Suprapubic skin (tissue), 4 donors: Measurements from ENCODE around the gene EPHA2. TPM values are rescaled to one million over a fixed set of nuclear protein-coding genes. Genes with fewer than 3 reads are reported as not detected.

ENCODE experiments used
- DNase-seq, 2 donors: peaks; one replicate each; pipeline ENCODE4 v3.0.0-alpha.2; 2019; ENCODE audit warnings: low spot score in 2 of 2
- H3K27ac ChIP-seq: fragments of 200-600 bp; sonication (generic); one replicate; pipeline ENCODE4 v1.5.1; 2019
- H3K27me3 ChIP-seq: fragments of 200-600 bp; sonication (generic); one replicate; pipeline ENCODE4 v1.5.1; 2019
- H3K36me3 ChIP-seq: fragments of 200-600 bp; sonication (generic); one replicate; pipeline ENCODE4 v1.5.1; 2019
- H3K4me1 ChIP-seq: fragments of 200-600 bp; sonication (generic); one replicate; pipeline ENCODE4 v1.5.1; 2019
- H3K4me3 ChIP-seq: fragments of 200-600 bp; sonication (generic); one replicate; pipeline ENCODE4 v1.5.1; 2019; ENCODE audit warnings: mild to moderate bottlenecking
- H3K9me3 ChIP-seq: fragments of 200-600 bp; sonication (generic); one replicate; pipeline ENCODE4 v1.5.1; 2019
- CTCF ChIP-seq, 2 donors: fragments of 200-600 bp in 1 of 2; fragments of 450-650 bp in 1 of 2; sonication (generic) in 1 of 2; IDR thresholded peaks; one replicate each; pipeline ENCODE4 v1.5.1; 2016 to 2019; ENCODE audit warnings: antibody characterized with exemption in 2 of 2, mild to moderate bottlenecking in 1 of 2, moderate library complexity in 1 of 2
- EP300 ChIP-seq: sonication (generic); formaldehyde crosslinking; IDR thresholded peaks from one replicate; pipeline ENCODE4 v1.6.1; 2017; ENCODE audit warnings: antibody characterized with exemption
- POLR2A ChIP-seq, 2 donors: fragments of 450-650 bp; IDR thresholded peaks; one replicate each; pipeline ENCODE4 v1.6.1; 2017; ENCODE audit warnings: antibody characterized with exemption in 2 of 2, mild to moderate bottlenecking in 2 of 2, moderate library complexity in 2 of 2
- POLR2AphosphoS5 ChIP-seq, 3 donors: sonication (generic); formaldehyde crosslinking; IDR thresholded peaks; one replicate each; pipeline ENCODE4 v1.6.1; 2017; ENCODE audit warnings: antibody characterized with exemption in 3 of 3
- WGBS: methylation state at CpG from one replicate; pipeline ENCODE4 v1.1.5; 2018; 5-methylcytosine and 5-hydroxymethylcytosine counted together
- total RNA-seq, 4 donors: library from RNA; depleted of rRNA; stranded (reverse); fragments of >200 nt; gene quantifications; one replicate each; pipeline ENCODE4 v1.1.0, GENCODE V29; 2016

The EPHA2 gene
- total RNA-seq, 4 donors from 2014 or later, result 59.0 to 145 (median 104) TPM

- peaks cover 38% of the 10 kb centered on the region for H3K4me1 ChIP-seq
- no peak overlapping the region for H3K27ac ChIP-seq
- H3K27me3 ChIP-seq, result no peaks in the 10 kb centered on the region
- TF ChIP-seq CTCF (IDR thresholded peaks at IDR 0.05), result no peak
- no peak for TF ChIP-seq EP300
- TF ChIP-seq POLR2AphosphoS5 (IDR thresholded peaks at IDR 0.05), result no peak
- no peak for TF ChIP-seq POLR2A (IDR thresholded peaks at IDR 0.05)
- H3K36me3 ChIP-seq, result no peaks in the 10 kb centered on the region
- 77% methylated on average over 6 of the region's 6 CpGs for WGBS
- no peaks in the 10 kb centered on the region for H3K9me3 ChIP-seq
- no peak for DNase-seq
- H3K4me3 ChIP-seq, result no peak overlapping the region
These were observed 70.3 kb downstream of the EPHA2 start for GRCh38 chr1:16085522-16085921.

GRCh38 chr1:16083486-16083885, 72.4 kb downstream of the EPHA2 start:
- no peak for TF ChIP-seq POLR2A (IDR thresholded peaks at IDR 0.05)
- TF ChIP-seq EP300, result no peak
- no peak for TF ChIP-seq POLR2AphosphoS5 (IDR thresholded peaks at IDR 0.05)
- no peak for TF ChIP-seq CTCF (IDR thresholded peaks at IDR 0.05)
- WGBS, result 51% methylated on average over 3 of the region's 5 CpGs
- Histone ChIP-seq H3K27ac (no peak overlapping the region), H3K4me3 (no peak overlapping the region), H3K4me1 (peaks cover 33% of the 10 kb centered on the region), H3K36me3 (no peaks in the 10 kb centered on the region), H3K27me3 (no peaks in the 10 kb centered on the region), H3K9me3 (no peaks in the 10 kb centered on the region)
- DNase-seq, result no peak

GRCh38 chr1:16082283-16083038, 73.4 kb downstream of the EPHA2 start:
- no peaks in the 10 kb centered on the region for H3K27me3 ChIP-seq
- no peak for TF ChIP-seq POLR2AphosphoS5 (IDR thresholded peaks at IDR 0.05)
- TF ChIP-seq POLR2A (IDR thresholded peaks at IDR 0.05), result no peak
- no peak for TF ChIP-seq EP300
- peak; percentile 50 to 82 for TF ChIP-seq CTCF (IDR thresholded peaks at IDR 0.05)
- no peak for DNase-seq
- no peak overlapping the region for H3K27ac ChIP-seq
- no peaks in the 10 kb centered on the region for H3K36me3 ChIP-seq
- no peaks in the 10 kb centered on the region for H3K9me3 ChIP-seq
- 74% methylated on average over 8 of the region's 9 CpGs for WGBS
- peaks cover 28% of the 10 kb centered on the region for H3K4me1 ChIP-seq
- H3K4me3 ChIP-seq, result no peak overlapping the region

- Histone ChIP-seq H3K27ac (no peak overlapping the region), H3K4me1 (peaks cover 36% of the 10 kb centered on the region), H3K4me3 (no peak overlapping the region), H3K36me3 (no peaks in the 10 kb centered on the region), H3K9me3 (no peaks in the 10 kb centered on the region), H3K27me3 (no peaks in the 10 kb centered on the region)
- no peak for TF ChIP-seq POLR2AphosphoS5 (IDR thresholded peaks at IDR 0.05)
- no peak for TF ChIP-seq POLR2A (IDR thresholded peaks at IDR 0.05)
- TF ChIP-seq CTCF (IDR thresholded peaks at IDR 0.05), result no peak
- no peak for TF ChIP-seq EP300
- WGBS, result 82% methylated on average over 9 of the region's 9 CpGs
- DNase-seq, result no peak
These were observed 74.2 kb downstream of the EPHA2 start for GRCh38 chr1:16081636-16082035.

- Histone ChIP-seq H3K4me3 (no peak overlapping the region), H3K9me3 (no peaks in the 10 kb centered on the region), H3K4me1 (peaks cover 47% of the 10 kb centered on the region), H3K27me3 (no peaks in the 10 kb centered on the region), H3K27ac (no peak overlapping the region), H3K36me3 (no peaks in the 10 kb centered on the region)
- no peak for TF ChIP-seq CTCF (IDR thresholded peaks at IDR 0.05)
- no peak for TF ChIP-seq EP300
- TF ChIP-seq POLR2A (IDR thresholded peaks at IDR 0.05), result no peak
- TF ChIP-seq POLR2AphosphoS5 (IDR thresholded peaks at IDR 0.05), result no peak
- WGBS, result 88% methylated on average over 5 of the region's 5 CpGs
- DNase-seq, result no peak
These were observed 75.3 kb downstream of the EPHA2 start for GRCh38 chr1:16080422-16081150.
